Suprapubic skin (tissue), 4 donors: Measurements from ENCODE around the gene ADAD2.

Experiments used
- CTCF ChIP-seq, 2 donors: fragments of 200-600 bp in 1 of 2; fragments of 450-650 bp in 1 of 2; sonication (generic) in 1 of 2; IDR thresholded peaks; one replicate each; pipeline ENCODE4 v1.5.1; 2016 to 2019; ENCODE audit warnings: antibody characterized with exemption in 2 of 2, mild to moderate bottlenecking in 1 of 2, moderate library complexity in 1 of 2
- EP300 ChIP-seq: sonication (generic); formaldehyde crosslinking; IDR thresholded peaks from one replicate; pipeline ENCODE4 v1.6.1; 2017; ENCODE audit warnings: antibody characterized with exemption
- POLR2AphosphoS5 ChIP-seq, 3 donors: sonication (generic); formaldehyde crosslinking; IDR thresholded peaks; one replicate each; pipeline ENCODE4 v1.6.1; 2017; ENCODE audit warnings: antibody characterized with exemption in 3 of 3

- TF ChIP-seq CTCF (IDR thresholded peaks at IDR 0.05) (no peak), EP300 (no peak), POLR2AphosphoS5 (IDR thresholded peaks at IDR 0.05) (no peak)
Observed at GRCh38 chr16:84165746-84166145, 25.2 kb upstream of the ADAD2 start.
